Measurements from ENCODE around the gene PDZRN3.
"Not testable (repeated sequence)": the region's sequence is repeated elsewhere in the genome, so short reads cannot be mapped to it uniquely, and the experiment has no call there.

PDZRN3 gene

DNA sequence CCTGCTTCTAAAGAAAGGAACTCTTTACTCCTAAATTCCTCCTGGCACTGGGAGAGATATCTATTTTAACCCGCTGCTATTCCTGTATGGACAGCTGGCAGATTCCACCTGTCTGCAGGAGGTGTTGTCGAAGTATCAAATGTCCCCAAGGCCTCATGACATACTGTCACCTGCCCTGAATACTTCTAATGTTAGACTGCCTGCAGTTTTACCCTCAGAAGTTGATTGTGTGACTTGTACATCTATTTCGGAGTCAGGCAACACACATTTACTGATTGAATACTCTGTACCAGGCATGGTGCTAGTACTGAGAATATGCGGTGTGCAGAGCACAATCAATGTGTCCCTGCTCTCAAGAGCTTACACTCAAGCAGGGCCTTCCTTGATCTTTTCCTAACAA, 38.6 kb downstream of the PDZRN3 start:
- DNase-seq, result no peak

DNA sequence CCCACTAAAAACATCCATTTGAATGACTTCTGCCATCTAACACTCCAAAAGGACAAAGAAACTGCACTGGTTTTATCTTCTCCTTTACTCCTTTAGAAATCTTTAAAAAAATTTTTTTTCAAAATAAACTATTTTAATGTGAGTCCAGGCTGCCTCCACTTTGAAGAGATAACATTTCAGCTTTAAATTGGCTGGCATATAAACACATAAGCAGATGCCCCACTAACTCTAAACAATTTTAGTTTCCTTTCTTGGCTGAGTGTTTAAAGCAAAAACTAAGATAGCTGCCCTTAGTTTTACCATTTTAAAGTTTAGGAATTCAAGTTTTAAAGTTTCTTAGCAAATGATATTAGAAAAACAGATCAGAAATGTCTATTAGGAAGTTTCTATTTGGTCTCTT, 39.9 kb downstream of the PDZRN3 start:
- no peak for DNase-seq

GRCh38 chr3:73582535-73582934, 42.2 kb downstream of the PDZRN3 start:
- DNase-seq, result no peak

DNA sequence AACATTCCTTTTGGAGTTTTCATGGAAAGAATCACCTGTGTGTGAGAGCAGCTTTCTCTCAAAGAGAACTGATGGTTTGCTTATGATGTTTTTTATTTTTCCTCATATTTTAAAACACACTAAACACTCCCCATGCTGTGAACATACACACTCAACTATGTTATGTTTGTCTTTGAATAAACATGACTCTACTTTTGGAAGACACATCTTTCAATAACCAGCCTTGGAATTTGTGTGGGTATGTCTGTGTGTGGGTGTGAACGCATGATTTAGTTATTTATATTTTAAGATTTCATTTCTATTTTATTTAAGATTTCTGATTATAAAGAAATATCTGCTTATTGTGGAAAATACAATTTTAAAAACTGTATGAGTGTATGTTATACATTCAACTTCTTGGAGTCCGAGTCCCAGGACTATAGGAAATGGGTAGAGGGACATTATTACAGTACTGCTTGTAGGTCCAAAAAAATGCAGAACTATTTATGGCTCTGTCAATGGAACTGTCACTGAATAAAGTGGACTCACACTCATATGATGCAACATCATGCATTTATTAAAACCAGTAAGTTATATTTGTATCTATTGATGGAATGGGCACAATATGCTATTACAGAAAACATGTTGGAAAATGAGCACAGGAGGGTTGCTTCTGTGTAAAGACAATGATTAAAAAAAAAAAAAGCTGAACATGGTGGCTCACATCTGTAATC, 43.5 kb downstream of the PDZRN3 start:
- DNase-seq, result no peak

GRCh38 chr3:73580343-73580742, 44.4 kb downstream of the PDZRN3 start:
- no peak for DNase-seq

DNA sequence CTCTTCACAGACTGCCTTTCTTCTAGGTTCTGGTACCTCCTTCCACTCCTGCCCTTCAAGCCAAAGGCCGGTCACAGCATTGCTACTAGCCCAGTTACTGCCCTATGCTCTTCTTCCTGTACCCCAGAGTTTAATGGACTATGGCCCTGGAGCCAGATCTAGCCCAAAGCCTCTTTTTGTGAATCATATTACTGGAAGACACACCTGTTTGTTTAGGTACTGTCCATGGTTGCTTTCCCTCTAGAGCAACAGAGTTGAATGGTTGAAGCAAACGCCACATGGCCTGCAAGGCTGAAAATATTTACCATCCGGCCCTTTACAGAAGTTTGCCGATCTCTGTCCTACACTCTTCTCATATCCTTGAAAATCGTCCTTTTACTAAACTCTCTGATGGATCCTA, 47.0 kb downstream of the PDZRN3 start:
- DNase-seq, result no peak

GRCh38 chr3:73576999-73577461, 47.7 kb downstream of the PDZRN3 start:
- DNase-seq, result no peak

DNA sequence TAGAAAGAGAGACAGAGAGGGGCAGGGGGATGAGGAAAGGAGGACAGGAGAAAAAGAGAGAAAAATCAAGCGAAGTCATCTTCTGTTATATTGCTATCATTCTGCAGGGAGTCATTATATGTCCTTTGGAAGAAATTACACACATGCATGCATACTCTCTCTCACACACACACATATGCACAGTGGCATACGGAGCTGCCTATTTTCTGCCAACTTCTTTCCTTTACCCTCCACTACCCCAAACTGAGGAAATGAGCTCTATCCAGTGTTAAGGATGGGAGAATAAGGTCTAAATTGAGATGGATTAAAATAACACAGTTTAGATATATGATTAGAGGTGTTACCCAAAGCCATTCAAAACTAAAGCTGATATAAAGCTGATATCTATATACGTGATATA, 48.8 kb downstream of the PDZRN3 start:
- no peak for DNase-seq

- DNase-seq, result no peak
These were observed 49.2 kb downstream of the PDZRN3 start for GRCh38 chr3:73575519-73575918.

GRCh38 chr3:73573204-73573603, 51.5 kb downstream of the PDZRN3 start:
- DNase-seq, result no peak

DNA sequence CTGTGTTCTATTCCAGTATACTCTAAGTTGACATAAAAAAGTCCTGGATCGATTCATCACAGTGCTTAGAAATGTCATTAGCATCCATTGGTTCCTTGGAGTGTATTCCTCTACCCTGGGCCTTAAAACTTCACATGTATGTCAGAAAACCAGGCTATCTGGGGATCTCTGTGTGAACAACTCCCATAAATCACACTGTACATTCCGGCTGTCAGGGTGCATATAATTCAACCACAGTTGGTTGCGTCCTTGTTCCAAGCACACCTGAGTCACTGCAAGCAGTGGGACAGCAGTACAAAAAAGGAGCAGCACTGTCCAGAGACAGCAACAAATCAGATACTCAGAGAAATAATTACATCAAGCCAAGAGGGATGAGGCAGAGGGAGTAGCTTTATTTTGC, 52.4 kb downstream of the PDZRN3 start:
- no peak for DNase-seq

- DNase-seq, result no peak
These were observed 53.4 kb downstream of the PDZRN3 start for GRCh38 chr3:73571238-73571794.

DNA sequence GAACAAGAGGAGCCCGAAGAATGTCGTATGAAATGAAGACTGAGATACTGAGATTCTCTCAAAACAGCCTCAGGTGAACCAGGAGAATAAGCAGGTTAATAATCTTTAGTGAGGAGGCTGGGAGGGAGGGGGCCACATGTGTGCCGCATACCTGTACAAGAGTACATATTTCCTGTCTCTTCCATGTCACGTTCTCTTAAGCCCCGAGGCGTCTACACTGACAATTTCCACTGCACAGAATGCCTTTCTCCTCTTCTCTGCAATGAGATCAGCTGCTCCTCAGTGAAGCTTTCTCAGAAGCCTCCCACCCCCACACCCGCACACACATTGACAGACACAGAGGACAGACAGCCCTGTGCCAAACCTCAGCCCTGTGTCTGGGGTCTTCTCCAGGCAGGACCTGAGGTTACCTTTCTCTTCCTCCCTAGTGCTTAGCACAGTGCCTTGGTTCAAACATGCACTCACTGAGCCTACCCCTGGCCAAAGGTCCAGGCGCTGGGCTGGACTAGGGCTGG, 55.4 kb downstream of the PDZRN3 start:
- no peak for DNase-seq

GRCh38 chr3:73568371-73568862, 56.3 kb downstream of the PDZRN3 start:
- no peak for DNase-seq

DNA sequence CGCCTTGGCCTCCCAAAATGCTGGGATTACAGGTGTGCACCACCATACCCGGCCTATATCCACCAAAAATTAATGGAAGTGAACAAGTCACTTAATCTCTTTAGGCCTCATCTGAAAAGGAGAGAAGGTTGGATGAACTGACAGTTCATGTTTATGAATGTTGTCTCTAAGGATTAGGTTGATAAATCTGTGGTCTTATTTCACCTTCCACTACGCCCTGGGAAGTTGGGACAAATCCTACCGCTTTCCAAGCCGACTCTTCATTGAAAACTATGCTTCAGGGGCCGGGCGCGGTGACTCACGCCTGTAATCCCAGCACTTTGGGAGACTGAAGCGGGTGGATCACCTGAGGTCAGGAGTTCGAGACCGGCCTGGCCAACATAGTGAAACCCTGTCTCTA, 59.4 kb downstream of the PDZRN3 start:
- DNase-seq, result not testable (repeated sequence)

DNA sequence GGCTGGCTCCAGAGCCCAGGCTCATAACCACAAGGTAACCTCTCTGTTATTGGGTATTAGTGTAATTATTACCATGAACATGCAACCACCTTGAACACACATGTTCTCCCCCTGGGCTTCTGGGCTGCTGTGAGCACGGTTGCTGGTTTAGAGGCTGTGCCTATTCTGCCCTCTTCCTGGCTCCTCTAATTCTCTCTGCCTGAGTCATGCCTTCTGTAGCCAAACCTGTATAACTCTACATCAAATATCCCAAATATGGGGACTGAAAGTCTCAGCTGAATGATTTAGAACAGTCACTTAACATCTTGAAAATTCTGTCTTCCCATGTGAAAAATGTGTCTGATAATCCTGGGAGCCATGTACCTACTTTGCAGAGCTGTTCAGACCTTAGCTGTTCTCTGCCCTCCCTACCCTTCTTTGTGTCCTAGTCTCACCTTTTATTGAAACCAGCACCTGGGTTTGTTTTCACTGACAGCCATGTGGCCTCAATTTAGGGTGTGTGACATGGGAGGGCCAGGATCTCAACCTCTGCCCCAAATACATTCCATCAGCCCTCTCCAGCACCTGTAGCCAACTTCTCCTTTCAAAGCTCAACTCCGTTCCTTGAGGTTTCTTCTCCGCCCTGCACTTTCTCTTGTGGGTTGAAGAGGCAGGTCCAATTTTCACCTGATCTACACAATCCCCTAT, 60.7 kb downstream of the PDZRN3 start:
- no peak for DNase-seq

DNA sequence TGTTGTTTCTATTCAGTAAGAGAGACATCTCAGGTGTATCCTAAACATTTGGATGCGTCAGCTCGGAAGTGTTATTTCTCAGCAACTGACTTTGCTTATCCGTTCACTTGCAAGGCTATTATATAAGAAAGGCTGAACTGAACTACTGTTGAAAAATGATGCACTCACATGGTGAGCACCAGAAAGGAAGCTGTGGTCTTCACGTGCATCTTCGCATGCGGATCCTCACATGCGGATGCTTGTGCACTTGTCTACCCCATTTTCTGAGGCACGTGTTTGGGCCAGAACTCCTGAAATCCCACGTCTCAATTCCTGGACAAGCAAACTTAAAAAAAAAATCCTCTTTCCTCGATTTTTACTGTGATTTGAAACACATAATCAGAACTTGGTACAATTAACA, 63.2 kb downstream of the PDZRN3 start:
- DNase-seq, result no peak

DNA sequence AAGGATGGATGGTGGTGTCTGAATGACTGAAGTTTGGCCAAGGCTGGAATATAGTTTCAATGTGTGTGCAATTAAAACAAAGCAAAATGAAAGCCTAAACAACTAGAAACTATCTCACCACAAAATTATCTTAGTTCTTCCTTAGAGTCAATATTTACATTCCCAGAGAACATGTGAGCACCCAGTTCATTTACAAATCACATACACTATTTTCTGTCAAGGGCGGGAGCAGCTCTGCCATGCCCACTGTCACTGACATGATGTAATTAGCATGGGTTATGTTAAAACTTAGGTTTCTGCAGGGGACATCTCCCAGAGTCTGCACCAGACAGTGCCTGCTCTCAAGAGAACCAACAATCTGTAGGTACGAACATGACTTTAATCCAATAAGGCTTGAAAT, 65.0 kb downstream of the PDZRN3 start:
- no peak for DNase-seq

- DNase-seq, result no peak
These were observed 66.0 kb downstream of the PDZRN3 start for GRCh38 chr3:73558727-73559075.

DNA sequence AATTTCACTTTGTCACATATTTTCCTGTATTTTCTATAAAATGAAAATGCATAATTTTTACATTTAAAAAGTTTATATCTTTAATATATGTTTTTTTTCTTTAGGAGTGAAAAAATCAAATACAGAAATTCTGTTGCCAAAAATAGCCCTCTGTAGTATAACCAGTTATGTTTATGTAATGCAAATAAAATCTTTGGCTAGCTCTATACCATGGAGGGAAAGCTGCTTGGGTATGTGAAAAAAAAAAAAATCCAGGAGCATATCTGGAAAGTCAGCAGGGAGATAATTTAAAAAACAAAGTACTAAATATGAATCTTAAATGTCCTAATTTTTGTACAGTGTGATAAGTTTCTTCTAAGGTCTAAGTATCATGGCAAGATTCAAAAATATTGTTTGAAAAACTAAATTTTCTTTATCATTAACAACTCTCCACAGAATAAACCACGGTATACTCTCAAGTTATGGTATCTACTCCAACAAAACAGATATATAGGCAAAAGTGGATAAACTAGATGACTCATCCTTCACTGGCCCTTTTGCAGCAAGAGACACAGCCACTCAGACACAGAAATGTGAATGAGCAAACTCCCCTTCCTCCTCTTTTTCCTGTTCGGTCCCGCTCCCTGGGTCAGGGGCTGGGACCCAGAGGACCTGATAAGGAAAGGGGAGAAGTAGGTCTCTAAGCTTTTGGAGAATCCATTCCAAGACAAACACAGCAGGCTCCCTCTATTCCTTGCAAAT, 66.6 kb downstream of the PDZRN3 start:
- DNase-seq, result no peak

- DNase-seq, result no peak
These were observed 68.0 kb downstream of the PDZRN3 start for GRCh38 chr3:73556520-73557372.

- no peak for DNase-seq
These were observed 69.7 kb downstream of the PDZRN3 start for GRCh38 chr3:73555076-73555475.
